ENCODE data around the gene PDGFA.

Gene PDGFA

GRCh38 chr7:516606-517456 is 2.8 kb downstream of the PDGFA start:
- no peak for DNase-seq (ENCODE audit: low read depth)

- DNase-seq (ENCODE audit: low read depth), result no peak
These were observed 3.4 kb downstream of the PDGFA start for GRCh38 chr7:516216-516605.

GRCh38 chr7:515628-516027 is 4.0 kb downstream of the PDGFA start:
- no peak for DNase-seq (ENCODE audit: low read depth)

- no peak for DNase-seq (ENCODE audit: low read depth)
These were observed 4.7 kb downstream of the PDGFA start for GRCh38 chr7:514651-515598.

- DNase-seq (ENCODE audit: low read depth), result no peak
These were observed 5.4 kb downstream of the PDGFA start for GRCh38 chr7:514242-514641.

GRCh38 chr7:513521-514166 is 6.0 kb downstream of the PDGFA start:
- no peak for DNase-seq (ENCODE audit: low read depth)

- no peak for DNase-seq (ENCODE audit: low read depth)
These were observed 6.9 kb downstream of the PDGFA start for GRCh38 chr7:512541-513311.

GRCh38 chr7:512146-512510 is 7.5 kb downstream of the PDGFA start:
- no peak for DNase-seq (ENCODE audit: low read depth)

GRCh38 chr7:511476-512145 is 8.0 kb downstream of the PDGFA start:
- DNase-seq (ENCODE audit: low read depth), result no peak

GRCh38 chr7:510782-511281 is 8.8 kb downstream of the PDGFA start:
- DNase-seq (ENCODE audit: low read depth), result no peak

GRCh38 chr7:510131-510481 is 9.5 kb downstream of the PDGFA start:
- no peak for DNase-seq (ENCODE audit: low read depth)

GRCh38 chr7:509426-510130 is 10.1 kb downstream of the PDGFA start:
- no peak for DNase-seq (ENCODE audit: low read depth)

- no peak for DNase-seq (ENCODE audit: low read depth)
These were observed 11.0 kb downstream of the PDGFA start for GRCh38 chr7:508461-509170.

- DNase-seq (ENCODE audit: low read depth), result no peak
These were observed 11.9 kb downstream of the PDGFA start for GRCh38 chr7:507623-508300.

GRCh38 chr7:506921-507622 is 12.6 kb downstream of the PDGFA start:
- no peak for DNase-seq (ENCODE audit: low read depth)

GRCh38 chr7:506391-506831 is 13.2 kb downstream of the PDGFA start:
- DNase-seq (ENCODE audit: low read depth), result no peak

GRCh38 chr7:505171-505570 is 14.5 kb downstream of the PDGFA start:
- no peak for DNase-seq (ENCODE audit: low read depth)
